Esophagus squamous epithelium (tissue), 4 donors: ENCODE data around the gene ANKRD60.

Source experiments
- CTCF ChIP-seq, 6 experiments: fragments of 450-650 bp in 4 of 6; fragments of 200-600 bp in 2 of 6; sonication (generic) in 2 of 6; IDR thresholded peaks; one replicate each; pipeline ENCODE4 v1.5.1; 2016 to 2019; ENCODE audit warnings: antibody characterized with exemption in 6 of 6, mild to moderate bottlenecking in 4 of 6, moderate library complexity in 4 of 6
- POLR2A ChIP-seq, 4 donors: fragments of 450-650 bp; IDR thresholded peaks; one replicate each; pipeline ENCODE4 v1.6.1; 2017; ENCODE audit warnings: antibody characterized with exemption in 4 of 4, mild to moderate bottlenecking in 4 of 4, moderate library complexity in 3 of 4

GRCh38 chr20:58202044-58202443, 26.4 kb downstream of the ANKRD60 start:
- TF ChIP-seq CTCF (IDR thresholded peaks at IDR 0.05) (no peak), POLR2A (IDR thresholded peaks at IDR 0.05) (no peak)
